ENCODE data around the gene SLC43A2.
A peak's percentile ranks its signal among the peaks of the same experiment; 100 is the strongest.
"Not testable (repeated sequence)": the region's sequence is repeated elsewhere in the genome, so short reads cannot be mapped to it uniquely, and the experiment has no call there.

SLC43A2 gene

DNA sequence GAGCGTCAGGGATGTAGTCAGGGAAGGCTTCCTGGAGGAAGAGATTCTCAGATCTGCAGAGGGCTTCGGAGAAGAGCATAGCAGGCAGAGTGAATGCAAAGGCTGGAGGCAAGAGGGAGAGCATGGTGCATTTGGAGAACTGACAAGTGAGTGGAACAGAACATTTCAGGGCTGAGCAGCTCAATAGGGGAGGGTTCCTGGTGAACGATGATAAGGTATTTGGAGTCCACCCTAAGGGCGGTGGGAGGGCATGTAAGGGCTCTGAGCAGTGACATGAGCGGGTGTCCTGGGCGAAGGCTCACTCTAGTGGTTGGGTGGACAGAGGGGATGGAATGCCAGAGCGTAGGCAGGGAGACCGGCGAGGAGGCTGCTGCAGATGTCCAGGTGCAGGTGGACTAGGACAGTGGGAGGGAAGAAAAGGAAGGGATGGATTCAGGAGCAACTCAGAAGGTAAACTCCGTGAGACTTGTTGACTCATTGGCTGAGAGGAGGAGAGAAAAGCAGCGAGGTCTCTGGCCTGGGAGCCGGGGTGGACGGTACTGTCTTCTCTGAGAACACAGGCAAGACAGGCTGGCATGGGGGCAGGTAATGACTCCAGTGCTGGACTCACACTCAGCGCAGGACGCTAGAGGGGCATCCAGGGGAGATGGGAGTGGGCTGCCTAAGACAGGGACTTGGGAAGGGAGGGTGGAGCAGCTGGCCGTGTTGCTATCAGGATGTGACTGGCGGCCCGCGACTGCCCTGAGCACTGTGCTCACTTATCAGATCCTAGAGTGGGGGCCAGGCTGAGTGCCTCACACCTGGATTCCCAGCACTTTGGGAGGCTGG, 64.6 kb downstream of the SLC43A2 start:
- H3K27me3 ChIP-seq (ENCODE audit: insufficient read depth, insufficient read length) = no peaks in the 10 kb centered on the region
- no peak for TF ChIP-seq SUZ12 (IDR thresholded peaks at IDR 0.05; ENCODE audit: extremely low read depth, insufficient read depth, insufficient read length)
- no peak for TF ChIP-seq ZNF274 (IDR thresholded peaks at IDR 0.05; ENCODE audit: low read depth, low read length)
- no peak for TF ChIP-seq YY1 (IDR thresholded peaks at IDR 0.05; ENCODE audit: insufficient read depth, insufficient read length)
- peaks cover 17% of the 10 kb centered on the region for H3K4me1 ChIP-seq (ENCODE audit: insufficient read depth, insufficient read length)
- no peak for DNase-seq (ENCODE audit: low read depth, low spot score)
- no peak overlapping the region for H3K4me3 ChIP-seq (ENCODE audit: insufficient read length, low read depth)
- peaks cover 6% of the 10 kb centered on the region for H3K36me3 ChIP-seq (ENCODE audit: insufficient read depth, insufficient read length, low read length)
- H3K9me3 ChIP-seq (ENCODE audit: insufficient read depth, low read length) = no peaks in the 10 kb centered on the region
- H3K9ac ChIP-seq (ENCODE audit: insufficient read length, low read depth) = no peak overlapping the region

- not testable (repeated sequence) for H3K27me3 ChIP-seq (ENCODE audit: insufficient read depth, insufficient read length); H3K36me3 ChIP-seq (ENCODE audit: insufficient read depth, insufficient read length, low read length); DNase-seq (ENCODE audit: low read depth, low spot score); H3K4me3 ChIP-seq (ENCODE audit: insufficient read length, low read depth); H3K9me3 ChIP-seq (ENCODE audit: insufficient read depth, low read length); H3K9ac ChIP-seq (ENCODE audit: insufficient read length, low read depth)
- peaks cover 17% of the 10 kb centered on the region for H3K4me1 ChIP-seq (ENCODE audit: insufficient read depth, insufficient read length)
Measured at GRCh38 chr17:1563471-1563785, 65.2 kb downstream of the SLC43A2 start.

DNA sequence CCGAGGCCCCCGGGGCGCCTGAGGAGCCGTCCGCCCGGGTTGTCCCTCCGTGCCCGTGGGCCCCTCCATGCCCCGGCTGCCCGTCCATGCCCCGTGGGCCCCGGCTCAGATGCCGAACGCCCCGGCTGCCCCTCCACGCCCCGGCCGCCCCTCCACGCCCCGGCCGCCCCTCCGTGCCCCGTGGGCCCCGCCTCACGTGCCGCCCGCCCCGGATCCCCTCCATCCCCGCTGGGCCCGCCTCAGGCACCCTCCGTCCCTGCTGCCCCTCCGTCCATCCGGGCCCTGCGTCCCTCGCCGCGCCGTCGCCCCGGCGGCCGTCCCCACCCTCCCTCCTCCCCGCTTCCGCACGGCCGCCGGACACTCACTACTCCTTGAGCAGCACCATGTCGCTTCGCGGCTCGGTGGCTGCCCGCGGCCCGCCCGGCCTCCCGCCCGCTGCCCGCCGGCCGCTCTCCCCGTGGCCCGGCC, 66.4 kb downstream of the SLC43A2 start:
- Histone ChIP-seq H3K9ac (ENCODE audit: insufficient read length, low read depth) (peak overlapping the region; percentile 91), H3K9me3 (ENCODE audit: insufficient read depth, low read length) (no peaks in the 10 kb centered on the region), H3K27me3 (ENCODE audit: insufficient read depth, insufficient read length) (no peaks in the 10 kb centered on the region), H3K4me1 (ENCODE audit: insufficient read depth, insufficient read length) (peaks cover 17% of the 10 kb centered on the region), H3K36me3 (ENCODE audit: insufficient read depth, insufficient read length, low read length) (peaks cover 16% of the 10 kb centered on the region), H3K4me3 (ENCODE audit: insufficient read length, low read depth) (peak overlapping the region; percentile 71)
- no peak for DNase-seq (ENCODE audit: low read depth, low spot score)
- TF ChIP-seq ZNF274 (IDR thresholded peaks at IDR 0.05; ENCODE audit: low read depth, low read length) = no peak
- no peak for TF ChIP-seq SUZ12 (IDR thresholded peaks at IDR 0.05; ENCODE audit: extremely low read depth, insufficient read depth, insufficient read length)
- no peak for TF ChIP-seq YY1 (IDR thresholded peaks at IDR 0.05; ENCODE audit: insufficient read depth, insufficient read length)

GRCh38 chr17:1561420-1562175, 67.0 kb downstream of the SLC43A2 start:
- TF ChIP-seq YY1 (IDR thresholded peaks at IDR 0.05; ENCODE audit: insufficient read depth, insufficient read length) = no peak
- TF ChIP-seq SUZ12 (IDR thresholded peaks at IDR 0.05; ENCODE audit: extremely low read depth, insufficient read depth, insufficient read length) = no peak
- TF ChIP-seq ZNF274 (IDR thresholded peaks at IDR 0.05; ENCODE audit: low read depth, low read length) = no peak
- Histone ChIP-seq H3K27me3 (ENCODE audit: insufficient read depth, insufficient read length) (no peaks in the 10 kb centered on the region), H3K9ac (ENCODE audit: insufficient read length, low read depth) (peak overlapping the region; percentile 91), H3K9me3 (ENCODE audit: insufficient read depth, low read length) (no peaks in the 10 kb centered on the region), H3K4me1 (ENCODE audit: insufficient read depth, insufficient read length) (peaks cover 17% of the 10 kb centered on the region), H3K36me3 (ENCODE audit: insufficient read depth, insufficient read length, low read length) (peaks cover 22% of the 10 kb centered on the region), H3K4me3 (ENCODE audit: insufficient read length, low read depth) (peak overlapping the region; percentile 71)
- DNase-seq (ENCODE audit: low read depth, low spot score) = no peak

DNA sequence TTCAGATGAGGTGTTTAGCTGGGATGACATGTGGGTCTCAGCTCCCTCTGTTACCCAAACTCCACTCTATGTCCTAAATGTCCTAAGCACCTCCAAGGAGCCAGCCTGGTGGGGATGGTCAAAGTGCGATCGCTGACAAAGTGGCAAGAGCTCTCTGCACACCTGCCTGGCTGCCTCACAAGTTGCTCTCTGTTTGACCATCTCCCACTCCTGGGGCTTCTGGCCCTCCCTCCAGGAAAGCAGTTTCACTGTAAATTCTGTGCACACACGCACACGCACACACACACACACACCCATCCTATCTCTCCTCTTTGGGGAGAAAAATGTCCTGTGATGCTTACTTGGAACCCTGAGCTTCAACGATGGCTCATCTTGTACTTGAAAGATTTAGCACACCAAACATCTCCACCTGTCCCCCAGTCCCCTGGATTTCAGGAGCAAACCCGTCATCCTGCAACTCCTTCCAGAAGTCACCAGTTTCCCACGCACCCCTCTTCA, 67.7 kb downstream of the SLC43A2 start:
- TF ChIP-seq ZNF274 (IDR thresholded peaks at IDR 0.05; ENCODE audit: low read depth, low read length) (no peak), YY1 (IDR thresholded peaks at IDR 0.05; ENCODE audit: insufficient read depth, insufficient read length) (no peak)
- H3K27me3 ChIP-seq (ENCODE audit: insufficient read depth, insufficient read length) = no peaks in the 10 kb centered on the region
- H3K36me3 ChIP-seq (ENCODE audit: insufficient read depth, insufficient read length, low read length) = peaks cover 29% of the 10 kb centered on the region
- H3K4me1 ChIP-seq (ENCODE audit: insufficient read depth, insufficient read length) = peaks cover 17% of the 10 kb centered on the region
- H3K9me3 ChIP-seq (ENCODE audit: insufficient read depth, low read length) = no peaks in the 10 kb centered on the region
- H3K9ac ChIP-seq (ENCODE audit: insufficient read length, low read depth) = peak overlapping the region; percentile 91
- no peak for DNase-seq (ENCODE audit: low read depth, low spot score)
- H3K4me3 ChIP-seq (ENCODE audit: insufficient read length, low read depth) = peak overlapping the region; percentile 71

DNA sequence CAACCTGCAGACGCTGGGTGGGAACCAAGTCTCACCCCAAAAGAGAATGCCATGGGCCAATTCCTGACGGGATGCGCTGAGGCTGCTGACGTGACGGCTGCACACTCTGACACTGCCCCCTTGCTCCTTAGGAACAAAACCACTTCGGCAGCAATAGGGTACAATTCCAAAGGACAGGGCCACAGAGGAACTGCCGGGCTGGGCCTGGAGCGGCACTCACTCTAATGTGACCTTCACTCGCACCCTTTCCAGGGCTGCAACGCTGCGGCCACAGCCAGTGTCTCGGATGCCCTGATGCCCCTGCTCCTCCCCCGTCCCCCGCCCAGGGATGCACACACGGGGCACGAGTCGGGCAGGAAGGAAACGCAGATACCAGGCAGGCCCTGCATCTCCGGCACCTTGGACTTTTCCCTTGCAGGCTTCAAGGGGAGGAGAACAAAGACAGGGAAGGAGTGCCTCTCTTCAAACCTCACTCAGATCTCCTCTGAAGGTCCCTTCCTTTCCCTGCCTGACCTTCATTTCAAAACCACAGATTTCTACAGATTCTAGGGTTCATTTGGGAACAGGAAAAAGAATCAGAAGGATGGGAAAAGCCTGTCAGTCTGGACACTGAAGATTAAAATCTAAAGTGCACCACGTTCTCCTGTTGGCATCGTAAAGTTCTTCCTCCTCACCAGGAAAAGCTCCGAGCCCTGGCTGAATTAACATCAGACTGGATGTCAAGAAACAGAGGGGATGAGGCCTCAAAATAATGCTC, 68.4 kb downstream of the SLC43A2 start:
- Histone ChIP-seq H3K9ac (ENCODE audit: insufficient read length, low read depth) (peak overlapping the region; percentile 91), H3K9me3 (ENCODE audit: insufficient read depth, low read length) (no peaks in the 10 kb centered on the region), H3K36me3 (ENCODE audit: insufficient read depth, insufficient read length, low read length) (peaks cover 33% of the 10 kb centered on the region), H3K4me1 (ENCODE audit: insufficient read depth, insufficient read length) (peaks cover 17% of the 10 kb centered on the region), H3K4me3 (ENCODE audit: insufficient read length, low read depth) (peak overlapping the region; percentile 9), H3K27me3 (ENCODE audit: insufficient read depth, insufficient read length) (no peaks in the 10 kb centered on the region)
- no peak for TF ChIP-seq ZNF274 (IDR thresholded peaks at IDR 0.05; ENCODE audit: low read depth, low read length)
- no peak for TF ChIP-seq YY1 (IDR thresholded peaks at IDR 0.05; ENCODE audit: insufficient read depth, insufficient read length)
- TF ChIP-seq SUZ12 (IDR thresholded peaks at IDR 0.05; ENCODE audit: extremely low read depth, insufficient read depth, insufficient read length) = no peak
- DNase-seq (ENCODE audit: low read depth, low spot score) = no peak
